ENCODE results near the gene ATP2C1.

ATP2C1 gene

DNA sequence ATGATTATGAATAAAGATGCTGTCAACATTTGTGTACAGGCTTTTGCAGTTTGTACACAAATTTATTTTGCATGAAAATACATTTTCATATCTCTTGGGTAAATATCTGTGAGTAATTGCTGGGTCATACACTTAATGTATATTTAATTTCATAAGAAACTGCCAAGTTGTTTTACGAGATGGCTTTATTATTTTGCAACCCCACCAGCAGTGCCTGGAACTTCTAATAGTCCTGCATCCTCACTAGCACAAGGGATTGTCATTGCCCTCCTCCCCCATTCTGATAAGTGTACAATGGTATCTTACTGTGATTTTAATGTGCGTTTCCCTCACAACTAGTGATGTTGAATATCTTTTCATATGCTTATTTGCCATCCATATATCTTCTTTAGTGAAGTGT lies 87.6 kb downstream of the ATP2C1 start:
- TF ChIP-seq, protein P1, sequence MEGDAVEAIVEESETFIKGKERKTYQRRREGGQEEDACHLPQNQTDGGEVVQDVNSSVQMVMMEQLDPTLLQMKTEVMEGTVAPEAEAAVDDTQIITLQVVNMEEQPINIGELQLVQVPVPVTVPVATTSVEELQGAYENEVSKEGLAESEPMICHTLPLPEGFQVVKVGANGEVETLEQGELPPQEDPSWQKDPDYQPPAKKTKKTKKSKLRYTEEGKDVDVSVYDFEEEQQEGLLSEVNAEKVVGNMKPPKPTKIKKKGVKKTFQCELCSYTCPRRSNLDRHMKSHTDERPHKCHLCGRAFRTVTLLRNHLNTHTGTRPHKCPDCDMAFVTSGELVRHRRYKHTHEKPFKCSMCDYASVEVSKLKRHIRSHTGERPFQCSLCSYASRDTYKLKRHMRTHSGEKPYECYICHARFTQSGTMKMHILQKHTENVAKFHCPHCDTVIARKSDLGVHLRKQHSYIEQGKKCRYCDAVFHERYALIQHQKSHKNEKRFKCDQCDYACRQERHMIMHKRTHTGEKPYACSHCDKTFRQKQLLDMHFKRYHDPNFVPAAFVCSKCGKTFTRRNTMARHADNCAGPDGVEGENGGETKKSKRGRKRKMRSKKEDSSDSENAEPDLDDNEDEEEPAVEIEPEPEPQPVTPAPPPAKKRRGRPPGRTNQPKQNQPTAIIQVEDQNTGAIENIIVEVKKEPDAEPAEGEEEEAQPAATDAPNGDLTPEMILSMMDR (IDR thresholded peaks at IDR 0.05; ENCODE audit: low read depth, low read length): no peak

DNA sequence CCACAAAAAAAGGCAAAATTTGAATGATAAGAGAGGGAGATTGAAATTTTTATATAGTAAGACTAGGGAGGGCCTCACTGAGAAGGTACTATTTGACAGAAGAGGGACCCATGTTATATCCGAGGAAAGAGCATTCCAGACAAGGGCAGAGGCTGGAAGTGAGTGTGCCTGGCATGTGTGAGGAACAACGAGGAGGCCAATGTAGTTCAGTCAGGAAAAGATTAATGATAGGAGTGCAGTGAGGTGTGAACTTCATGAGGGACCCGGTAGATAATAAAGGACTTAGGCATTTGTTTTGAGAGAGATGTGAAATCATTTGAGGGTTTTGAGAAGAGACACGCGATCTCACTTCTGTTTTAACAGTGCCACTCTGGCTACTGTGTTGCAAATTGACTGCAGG lies 96.4 kb downstream of the ATP2C1 start:
- DNase-seq (ENCODE audit: extremely low read depth, low read depth): no peak
- TF ChIP-seq, protein P1 (IDR thresholded peaks at IDR 0.05; ENCODE audit: low read depth, low read length): no peak

More for the DNA sequence above, 87.6 kb downstream of the ATP2C1 start:
- no peak for DNase-seq (ENCODE audit: extremely low read depth, low read depth)

DNA sequence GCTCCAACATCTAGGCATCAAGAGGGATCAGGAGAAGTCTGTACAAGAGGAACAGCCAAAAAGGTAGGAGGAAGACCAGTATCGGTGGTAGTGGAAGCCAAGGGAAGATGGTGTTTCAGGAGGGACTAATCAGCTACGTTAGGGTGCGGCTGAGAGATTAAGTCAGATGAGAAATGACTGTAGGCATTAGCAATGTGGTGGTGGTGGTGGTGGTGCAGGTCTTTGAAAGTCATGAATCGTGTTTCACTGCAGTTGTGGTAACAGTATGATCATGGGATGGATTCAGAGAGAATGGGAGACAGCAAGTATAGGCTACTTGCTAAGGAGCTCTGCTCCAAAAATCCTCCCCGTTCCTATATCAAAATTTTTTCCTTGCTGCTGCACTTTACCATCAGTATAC lies 97.2 kb downstream of the ATP2C1 start:
- TF ChIP-seq, protein P1 (IDR thresholded peaks at IDR 0.05; ENCODE audit: low read depth, low read length): no peak
- DNase-seq (ENCODE audit: extremely low read depth, low read depth): no peak

DNA sequence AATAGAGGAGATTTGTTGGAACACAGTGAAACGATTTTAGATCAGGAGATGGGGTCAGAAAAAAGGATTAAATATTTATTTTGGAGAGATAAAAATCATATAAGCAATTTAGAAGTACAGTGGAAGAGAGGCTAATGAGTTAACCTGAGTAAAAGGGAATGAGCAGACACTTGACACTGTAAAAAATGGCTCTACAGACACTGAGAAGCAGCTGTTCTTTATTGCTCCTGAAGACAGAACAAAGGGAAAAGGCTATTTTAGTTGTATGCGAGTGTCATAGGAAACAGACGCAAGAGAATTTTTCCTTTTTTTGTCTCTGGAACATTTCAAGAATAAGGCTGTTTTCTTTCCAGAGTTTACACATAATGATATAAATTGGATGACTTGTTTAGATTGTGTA lies 98.5 kb downstream of the ATP2C1 start:
- DNase-seq (ENCODE audit: extremely low read depth, low read depth): no peak
- TF ChIP-seq, protein P1 (IDR thresholded peaks at IDR 0.05; ENCODE audit: low read depth, low read length): no peak

DNA sequence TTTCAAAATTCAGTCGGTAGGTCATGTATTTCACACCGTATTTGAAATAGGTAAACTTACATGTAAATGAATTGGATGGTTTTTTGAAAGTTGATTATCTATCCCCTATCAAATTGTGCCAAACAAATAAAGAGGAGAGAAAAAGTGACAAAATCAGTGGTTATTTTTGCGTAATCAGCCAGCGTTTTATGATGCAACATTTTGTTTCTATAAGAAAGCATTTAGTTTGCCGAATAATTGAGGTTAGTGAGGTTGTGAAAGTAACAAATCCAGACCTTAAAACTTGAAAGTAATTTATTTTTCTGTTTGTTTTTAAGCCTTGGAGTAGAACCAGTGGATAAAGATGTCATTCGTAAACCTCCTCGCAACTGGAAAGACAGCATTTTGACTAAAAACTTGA lies 103.4 kb downstream of the ATP2C1 start:
- TF ChIP-seq, protein P1 (IDR thresholded peaks at IDR 0.05; ENCODE audit: low read depth, low read length): no peak
- DNase-seq (ENCODE audit: extremely low read depth, low read depth): no peak

DNA sequence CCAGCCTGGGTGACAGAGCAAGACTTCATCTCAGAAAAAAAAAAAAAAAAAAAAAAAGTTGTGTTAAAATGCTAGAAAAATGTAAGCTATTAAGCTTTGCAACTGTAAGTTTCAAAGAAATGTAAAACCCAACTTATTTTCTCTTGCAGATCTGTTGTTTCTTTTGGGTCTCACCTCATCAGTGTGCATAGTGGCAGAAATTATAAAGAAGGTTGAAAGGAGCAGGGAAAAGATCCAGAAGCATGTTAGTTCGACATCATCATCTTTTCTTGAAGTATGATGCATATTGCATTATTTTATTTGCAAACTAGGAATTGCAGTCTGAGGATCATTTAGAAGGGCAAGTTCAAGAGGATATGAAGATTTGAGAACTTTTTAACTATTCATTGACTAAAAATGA lies 107.2 kb downstream of the ATP2C1 start:
- TF ChIP-seq, protein P1 (IDR thresholded peaks at IDR 0.05; ENCODE audit: low read depth, low read length): no peak
- DNase-seq (ENCODE audit: extremely low read depth, low read depth): no peak

DNA sequence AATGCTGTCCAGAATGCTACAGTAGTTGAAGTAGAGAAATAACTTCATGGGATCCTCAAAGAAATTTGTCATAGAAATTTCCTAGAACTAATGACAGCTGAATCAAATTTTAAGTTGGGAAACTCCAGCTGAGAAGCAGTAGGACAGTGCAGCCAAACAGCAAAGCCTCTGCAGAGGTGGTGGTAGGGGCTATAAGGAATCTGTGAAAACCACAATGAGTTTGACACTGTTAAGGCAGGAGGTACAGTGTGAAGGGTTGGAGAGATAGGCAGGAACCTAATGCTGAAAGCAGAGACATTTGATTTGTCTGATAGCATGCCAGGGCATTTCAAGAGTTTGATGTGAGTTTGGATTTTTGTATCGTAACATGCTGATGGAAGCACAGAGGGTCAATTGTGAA lies 110.7 kb downstream of the ATP2C1 start:
- DNase-seq (ENCODE audit: extremely low read depth, low read depth): no peak
- TF ChIP-seq, protein P1 (IDR thresholded peaks at IDR 0.05; ENCODE audit: low read depth, low read length): no peak
